Measurements from ENCODE around the gene SMARCD3.
A peak's percentile ranks its signal among the peaks of the same experiment; 100 is the strongest.

Gene SMARCD3

GRCh38 chr7:151238190-151238810, 10.2 kb downstream of the SMARCD3 start:
- DNase-seq = no peak

- no peak for DNase-seq
Observed at GRCh38 chr7:151237244-151238189, 11.0 kb downstream of the SMARCD3 start.

GRCh38 chr7:151236406-151236805, 12.1 kb downstream of the SMARCD3 start:
- DNase-seq = no peak

GRCh38 chr7:151235091-151235787, 13.3 kb downstream of the SMARCD3 start:
- no peak for DNase-seq

GRCh38 chr7:151233804-151234203, 14.7 kb downstream of the SMARCD3 start:
- DNase-seq = no peak

GRCh38 chr7:151232917-151233701, 15.4 kb downstream of the SMARCD3 start:
- DNase-seq = peak in 27 of 56 donors; percentile 20 to 77 (median 42)

- DNase-seq = peak; percentile 11 to 93 (median 81)
Observed at GRCh38 chr7:151232091-151232916, 16.2 kb downstream of the SMARCD3 start, which contains the start of gene CHPF2. TSS of gene CHPF2 (plus strand) at chr7:151232483. CDS start at chr7:151234012, 1,529 bp downstream.

DNA sequence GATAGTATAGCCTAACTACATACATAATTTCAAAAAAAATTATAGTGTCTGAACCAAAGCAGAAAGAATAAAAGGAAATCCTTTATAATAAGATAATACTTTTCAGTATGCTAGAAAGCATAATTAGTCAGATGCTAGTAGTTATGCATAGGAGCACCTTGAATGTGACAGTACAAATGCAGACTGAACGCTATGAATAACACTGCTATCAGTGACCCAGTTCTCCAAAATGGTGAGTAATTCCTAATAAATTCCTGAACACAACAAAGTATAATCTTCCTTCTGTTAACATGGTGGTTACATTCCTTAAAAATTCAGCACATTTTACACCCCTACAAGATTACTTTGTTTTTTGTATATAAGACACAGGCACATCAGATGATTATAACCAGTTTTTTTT, 17.4 kb downstream of the SMARCD3 start:
- no peak for DNase-seq

- DNase-seq = no peak
Observed at GRCh38 chr7:151229249-151229648, 19.2 kb downstream of the SMARCD3 start.

GRCh38 chr7:151228024-151228866, 20.2 kb downstream of the SMARCD3 start:
- DNase-seq = peak in 1 of 56 donors; percentile 15

GRCh38 chr7:151226875-151227782, 21.4 kb downstream of the SMARCD3 start, which contains the start of gene ABCF2:
TSS of gene ABCF2 (minus strand) at chr7:151227205. CDS start at chr7:151226458, 747 bp downstream.
- DNase-seq = peak; percentile 91 to 100 (median 98)

- no peak for DNase-seq
Observed at GRCh38 chr7:151226560-151226874, 22.0 kb downstream of the SMARCD3 start.

- no peak for DNase-seq
Observed at GRCh38 chr7:151225948-151226510, 22.5 kb downstream of the SMARCD3 start.

- no peak for DNase-seq
Observed at GRCh38 chr7:151223728-151224127, 24.8 kb downstream of the SMARCD3 start.

GRCh38 chr7:151218170-151218569, 30.3 kb downstream of the SMARCD3 start:
- no peak for DNase-seq

- no peak for DNase-seq
Observed at GRCh38 chr7:151215396-151215795, 33.1 kb downstream of the SMARCD3 start.

GRCh38 chr7:151213826-151214225, 34.7 kb downstream of the SMARCD3 start:
- DNase-seq = no peak

DNA sequence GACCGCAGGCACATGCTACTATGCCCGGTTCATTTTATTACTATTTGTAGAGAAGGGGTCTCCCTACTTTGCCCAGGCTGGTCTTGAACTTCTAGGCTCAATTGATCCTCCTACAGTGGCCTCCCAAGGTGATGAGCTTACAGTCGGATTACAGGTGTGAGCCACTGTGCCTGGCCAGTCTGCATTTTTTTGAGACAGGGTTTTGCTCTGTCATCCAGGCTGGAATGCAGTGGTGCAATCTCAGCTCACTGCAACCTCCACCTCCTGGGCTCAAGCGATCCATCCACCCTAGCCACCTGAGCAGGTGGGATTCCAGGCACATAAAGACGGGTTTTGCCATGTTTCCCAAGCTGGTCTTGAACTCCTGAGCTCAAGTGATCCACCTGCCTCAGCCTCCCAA, 35.9 kb downstream of the SMARCD3 start:
- DNase-seq = no peak
